CD4-positive, alpha-beta T cell (primary cell): ENCODE data around the gene PTPRF. TPM values are rescaled to one million over a fixed set of nuclear protein-coding genes. Genes with fewer than 3 reads are reported as not detected.

Source experiments
- ATAC-seq: fragments of 200-7000 bp; cut with Tn5 transposase; one replicate; pipeline ENCODE4 v1.10.0; 2022; ENCODE audit warnings: mild to moderate bottlenecking; ENCODE audit not compliant: poor library complexity
- CTCF ChIA-PET: fragments of 350-600 bp; sonication (Branson Sonifier 250); formaldehyde crosslinking; loops from one replicate; lab custom pipeline; 2021; ENCODE audit warnings: antibody characterized with exemption, inconsistent platforms; lab: Charles Lee
- POLR2A ChIA-PET: fragments of 350-600 bp; sonication (Branson Sonifier 250); formaldehyde crosslinking; loops from one replicate; lab custom pipeline; 2021; ENCODE audit warnings: antibody characterized with exemption, inconsistent platforms; lab: Charles Lee
- DNase-seq, 14 experiments: peaks; one replicate each; pipeline ENCODE4 v3.0.0-alpha.2; 2013 to 2020; ENCODE audit warnings: mixed read lengths in 2 of 14
- H3K27ac ChIP-seq, 2 donors: one replicate each; pipeline versions ENCODE4 v1.5.1 to v1.7.0; 2013; ENCODE audit warnings: low read length in 2 of 2, low read depth in 1 of 2, mild to moderate bottlenecking in 1 of 2
- H3K27me3 ChIP-seq, 2 experiments: 1 replicate in 1 of 2; 2 replicates in 1 of 2; pipeline versions ENCODE4 v1.6.1 to v1.7.0; 2013; ENCODE audit warnings: low read length in 2 of 2, control low read depth in 1 of 2, mild to moderate bottlenecking in 1 of 2, moderate library complexity in 1 of 2; ENCODE audit not compliant: insufficient read depth in 2 of 2, control insufficient read depth in 1 of 2
- H3K36me3 ChIP-seq: one replicate; pipeline ENCODE4 v1.6.1; 2013; ENCODE audit warnings: low read length, control low read depth; ENCODE audit not compliant: insufficient read depth
- H3K4me1 ChIP-seq: one replicate; pipeline ENCODE4 v1.6.1; 2013; ENCODE audit warnings: low read length, control low read depth; ENCODE audit not compliant: insufficient read depth
- H3K4me3 ChIP-seq: one replicate; pipeline ENCODE4 v1.5.1; 2013; ENCODE audit warnings: mild to moderate bottlenecking, low read length, moderate library complexity
- H3K9me3 ChIP-seq, 2 experiments: 1 replicate in 1 of 2; 2 replicates in 1 of 2; pipeline versions ENCODE4 v1.6.1 to v1.7.0; 2013; ENCODE audit warnings: low read length in 2 of 2, mild to moderate bottlenecking in 2 of 2, control low read depth in 1 of 2, moderate library complexity in 1 of 2; ENCODE audit not compliant: control insufficient read depth in 1 of 2, insufficient read depth in 1 of 2
- H3K27ac Mint-ChIP-seq: one replicate; pipeline ENCODE4 v1.8.0; 2020; ENCODE audit warnings: mixed read lengths
- H3K27me3 Mint-ChIP-seq: one replicate; pipeline ENCODE4 v1.8.0; 2021; ENCODE audit warnings: mixed read lengths
- H3K36me3 Mint-ChIP-seq: one replicate; pipeline ENCODE4 v1.8.0; 2021; ENCODE audit warnings: low read depth, mixed read lengths
- H3K4me1 Mint-ChIP-seq: one replicate; pipeline ENCODE4 v1.8.0; 2021; ENCODE audit warnings: low read depth, mixed read lengths
- H3K4me3 Mint-ChIP-seq: one replicate; pipeline ENCODE4 v1.8.0; 2020; ENCODE audit warnings: mild to moderate bottlenecking, mixed read lengths
- H3K9me3 Mint-ChIP-seq: one replicate; pipeline ENCODE4 v1.8.0; 2020; ENCODE audit warnings: mixed read lengths
- intact Hi-C, 2 experiments: fragments of 100-400 bp; cut with DNase I in 1 of 2; cut with micrococcal nuclease in 1 of 2; formaldehyde crosslinking; loops; one replicate each; pipeline versions ENCODE4 v1.15.1 to v1.9.0; 2023 to 2025; cut with DNase I, micrococcal nuclease
- total RNA-seq, 174 experiments: library from RNA in 2 of 174; stranded (reverse) in 2 of 174; gene quantifications; one replicate each; pipeline ENCODE4 v1.2.3 and lab custom pipeline; 2021 to 2026
- TF ChIP-seq, protein P1 (sequence below): fragments of 200-600 bp; IDR thresholded peaks from one replicate; pipeline ENCODE4 v1.8.0; 2022; ENCODE audit warnings: antibody characterized with exemption, mild to moderate bottlenecking

The PTPRF gene
- total RNA-seq, 2 experiments from 2014 or later = 0.14 TPM

DNA sequence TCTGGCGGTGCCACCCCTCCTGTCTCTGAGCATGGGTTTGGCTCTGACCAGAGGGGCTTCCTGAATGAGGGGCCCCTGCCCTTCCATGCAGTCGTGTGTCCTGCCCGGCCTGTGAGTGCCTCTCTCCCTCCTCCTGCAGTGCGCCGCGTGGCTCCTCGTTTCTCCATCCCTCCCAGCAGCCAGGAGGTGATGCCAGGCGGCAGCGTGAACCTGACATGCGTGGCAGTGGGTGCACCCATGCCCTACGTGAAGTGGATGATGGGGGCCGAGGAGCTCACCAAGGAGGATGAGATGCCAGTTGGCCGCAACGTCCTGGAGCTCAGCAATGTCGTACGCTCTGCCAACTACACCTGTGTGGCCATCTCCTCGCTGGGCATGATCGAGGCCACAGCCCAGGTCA lies 57.9 kb downstream of the PTPRF start:
- intact Hi-C loops = no loop called here
- Histone ChIP-seq H3K27ac (no peak overlapping the region), H3K9me3 (no peaks in the 10 kb centered on the region), H3K27me3 (no peaks in the 10 kb centered on the region), H3K4me1 (no peaks in the 10 kb centered on the region), H3K36me3 (no peaks in the 10 kb centered on the region), H3K4me3 (no peak overlapping the region)
- POLR2A ChIA-PET = no interaction called here
- CTCF ChIA-PET = no interaction called here
- no peak for DNase-seq
- Mint-ChIP-seq H3K27me3 (no peaks in the 10 kb centered on the region), H3K4me1 (no peaks in the 10 kb centered on the region), H3K9me3 (no peaks in the 10 kb centered on the region), H3K4me3 (no peak overlapping the region), H3K36me3 (no peaks in the 10 kb centered on the region), H3K27ac (no peak overlapping the region)
- TF ChIP-seq, protein P1, sequence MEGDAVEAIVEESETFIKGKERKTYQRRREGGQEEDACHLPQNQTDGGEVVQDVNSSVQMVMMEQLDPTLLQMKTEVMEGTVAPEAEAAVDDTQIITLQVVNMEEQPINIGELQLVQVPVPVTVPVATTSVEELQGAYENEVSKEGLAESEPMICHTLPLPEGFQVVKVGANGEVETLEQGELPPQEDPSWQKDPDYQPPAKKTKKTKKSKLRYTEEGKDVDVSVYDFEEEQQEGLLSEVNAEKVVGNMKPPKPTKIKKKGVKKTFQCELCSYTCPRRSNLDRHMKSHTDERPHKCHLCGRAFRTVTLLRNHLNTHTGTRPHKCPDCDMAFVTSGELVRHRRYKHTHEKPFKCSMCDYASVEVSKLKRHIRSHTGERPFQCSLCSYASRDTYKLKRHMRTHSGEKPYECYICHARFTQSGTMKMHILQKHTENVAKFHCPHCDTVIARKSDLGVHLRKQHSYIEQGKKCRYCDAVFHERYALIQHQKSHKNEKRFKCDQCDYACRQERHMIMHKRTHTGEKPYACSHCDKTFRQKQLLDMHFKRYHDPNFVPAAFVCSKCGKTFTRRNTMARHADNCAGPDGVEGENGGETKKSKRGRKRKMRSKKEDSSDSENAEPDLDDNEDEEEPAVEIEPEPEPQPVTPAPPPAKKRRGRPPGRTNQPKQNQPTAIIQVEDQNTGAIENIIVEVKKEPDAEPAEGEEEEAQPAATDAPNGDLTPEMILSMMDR = no peak
- ATAC-seq = no peak

DNA sequence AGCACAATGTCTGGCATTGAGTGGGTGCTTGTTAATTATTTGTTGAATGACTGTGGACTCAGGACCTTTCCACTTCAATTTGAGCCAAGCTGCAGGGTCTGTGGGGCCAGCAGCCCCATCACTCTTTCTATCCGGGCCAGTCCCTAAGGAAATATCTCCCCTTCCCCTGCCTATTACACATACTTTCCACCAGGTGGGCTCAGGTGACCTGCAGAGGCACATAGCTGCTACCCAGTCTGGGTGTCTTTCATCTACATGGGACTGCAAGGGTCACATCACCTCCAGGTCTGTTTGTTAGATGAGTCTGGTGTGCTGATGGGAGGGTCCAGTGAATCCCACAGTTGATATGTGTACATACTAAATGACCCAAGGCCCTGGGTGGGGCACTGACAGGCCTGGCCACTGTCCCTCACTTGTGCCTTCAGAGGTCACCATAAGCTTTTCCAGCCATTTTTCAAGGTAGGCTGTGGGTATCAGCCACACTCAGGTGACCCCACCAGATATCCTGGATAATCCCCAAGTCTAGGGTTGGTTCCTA lies 59.8 kb downstream of the PTPRF start:
- Mint-ChIP-seq H3K9me3 (no peaks in the 10 kb centered on the region), H3K27ac (no peak overlapping the region), H3K4me1 (no peaks in the 10 kb centered on the region), H3K4me3 (no peak overlapping the region), H3K27me3 (no peaks in the 10 kb centered on the region), H3K36me3 (no peaks in the 10 kb centered on the region)
- POLR2A ChIA-PET = no interaction called here
- intact Hi-C loops = no loop called here
- no peaks in the 10 kb centered on the region for H3K27me3 ChIP-seq
- no peak for DNase-seq
- H3K9me3 ChIP-seq = no peaks in the 10 kb centered on the region
- H3K4me3 ChIP-seq = no peak overlapping the region
- TF ChIP-seq, protein P1 = no peak
- CTCF ChIA-PET = no interaction called here
- H3K4me1 ChIP-seq = no peaks in the 10 kb centered on the region
- H3K36me3 ChIP-seq = no peaks in the 10 kb centered on the region
- no peak overlapping the region for H3K27ac ChIP-seq
- ATAC-seq = no peak

DNA sequence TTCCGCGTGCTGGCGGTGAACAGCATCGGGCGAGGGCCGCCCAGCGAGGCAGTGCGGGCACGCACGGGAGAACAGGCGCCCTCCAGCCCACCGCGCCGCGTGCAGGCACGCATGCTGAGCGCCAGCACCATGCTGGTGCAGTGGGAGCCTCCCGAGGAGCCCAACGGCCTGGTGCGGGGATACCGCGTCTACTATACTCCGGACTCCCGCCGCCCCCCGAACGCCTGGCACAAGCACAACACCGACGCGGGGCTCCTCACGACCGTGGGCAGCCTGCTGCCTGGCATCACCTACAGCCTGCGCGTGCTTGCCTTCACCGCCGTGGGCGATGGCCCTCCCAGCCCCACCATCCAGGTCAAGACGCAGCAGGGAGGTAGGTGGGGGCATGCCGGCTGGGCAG lies 60.5 kb downstream of the PTPRF start:
- Histone ChIP-seq H3K27me3 (no peaks in the 10 kb centered on the region), H3K9me3 (no peaks in the 10 kb centered on the region), H3K36me3 (no peaks in the 10 kb centered on the region), H3K27ac (no peak overlapping the region), H3K4me1 (no peaks in the 10 kb centered on the region), H3K4me3 (no peak overlapping the region)
- ChIA-PET CTCF (no interaction called here), POLR2A (no interaction called here)
- no peaks in the 10 kb centered on the region for H3K4me1 Mint-ChIP-seq
- ATAC-seq (no peak), DNase-seq (no peak)
- intact Hi-C loops = no loop called here
- H3K4me3 Mint-ChIP-seq = no peak overlapping the region
- H3K27ac Mint-ChIP-seq = no peak overlapping the region
- no peaks in the 10 kb centered on the region for H3K9me3 Mint-ChIP-seq
- TF ChIP-seq, protein P1 = no peak
- H3K36me3 Mint-ChIP-seq = no peaks in the 10 kb centered on the region
- H3K27me3 Mint-ChIP-seq = no peaks in the 10 kb centered on the region
